Measurements from ENCODE around the gene DVL2.

DVL2 gene

DNA sequence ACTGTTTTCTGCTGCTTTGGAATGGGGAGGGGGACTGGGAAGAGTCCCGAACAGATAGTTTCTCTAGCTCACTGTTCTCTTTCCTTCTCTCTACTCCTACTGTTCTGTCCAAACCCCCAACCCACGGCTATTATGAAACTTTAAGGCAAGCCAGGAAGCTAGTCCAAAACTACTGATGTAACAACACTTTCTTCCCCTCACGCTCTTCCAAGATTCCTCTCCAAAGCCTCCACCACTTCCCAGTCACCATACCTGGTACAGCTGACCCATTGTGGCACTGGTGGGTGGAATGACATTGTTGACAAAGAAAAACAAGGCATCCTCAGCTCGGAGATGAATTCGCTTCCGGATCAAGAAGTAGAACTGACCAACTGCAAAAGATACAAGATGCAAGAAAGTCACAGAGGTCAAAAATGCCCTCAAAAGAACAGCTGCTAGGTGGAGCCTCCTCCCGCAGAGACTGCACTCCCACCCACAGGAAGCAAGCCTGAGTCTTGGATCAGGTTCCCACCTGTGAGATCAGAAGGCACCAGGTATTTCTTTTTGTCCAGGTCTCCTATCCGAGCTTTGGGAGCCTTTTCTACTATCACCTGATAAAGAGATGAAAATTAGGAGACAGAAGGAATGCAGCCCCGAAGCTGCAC is 6.9 kb upstream of the DVL2 start:
- DNase-seq: peak in 1 of 42 donors; percentile 15
- intact Hi-C loops (cut with DNase I): no loop called here

GRCh38 chr17:7240375-7240774 is 6.1 kb upstream of the DVL2 start:
- DNase-seq: no peak
- intact Hi-C loops (cut with DNase I): no loop called here

GRCh38 chr17:7239091-7240027 is 5.0 kb upstream of the DVL2 start, which contains the start of gene PHF23:
TSS of gene PHF23 (minus strand) at chr17:7239457. CDS start at chr17:7239279, 178 bp downstream.
- intact Hi-C loops (cut with DNase I): loop anchor here (1.0 kb wide), 1 partner anchor 12 kb away; the partner anchor contains the start of gene CTDNEP1
- peak; percentile 98 to 100 (median 99) for DNase-seq

- intact Hi-C loops (cut with DNase I): loop anchor here (1.0 kb wide), 1 partner anchor 13 kb away; the partner anchor contains the start of gene CTDNEP1
- peak in 3 of 42 donors; percentile 24 to 47 (median 24) for DNase-seq
Observed at GRCh38 chr17:7238420-7239090, 4.2 kb upstream of the DVL2 start.

GRCh38 chr17:7237761-7238419 is 3.6 kb upstream of the DVL2 start:
- intact Hi-C loops (cut with DNase I): no loop called here
- peak in 41 of 42 donors; percentile 55 to 90 (median 77) for DNase-seq

DNA sequence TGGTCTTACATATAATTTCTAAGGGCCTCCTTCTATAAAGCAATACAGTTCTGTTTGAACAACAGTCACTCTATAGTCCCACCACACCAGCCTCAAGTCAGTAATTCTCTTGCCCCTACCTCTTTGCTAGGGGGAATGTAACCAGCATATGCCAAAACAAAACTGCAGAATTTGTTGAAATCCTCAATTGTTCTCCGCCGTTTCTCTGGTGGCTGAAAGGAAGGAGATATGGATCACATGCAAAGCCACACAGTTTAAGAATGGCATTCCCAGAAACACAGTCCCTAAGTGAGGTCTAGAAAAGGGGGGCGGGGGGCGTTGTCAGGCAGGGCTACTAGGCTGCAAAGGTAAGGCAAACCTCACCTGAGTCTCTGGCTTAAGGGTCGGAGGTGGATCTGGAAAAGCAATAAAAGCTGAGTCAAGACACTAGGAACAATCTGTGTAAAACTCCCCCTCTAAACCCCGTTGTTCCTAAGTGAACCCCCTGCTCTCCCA is 3.0 kb upstream of the DVL2 start:
- DNase-seq: no peak
- intact Hi-C loops (cut with DNase I): no loop called here

DNA sequence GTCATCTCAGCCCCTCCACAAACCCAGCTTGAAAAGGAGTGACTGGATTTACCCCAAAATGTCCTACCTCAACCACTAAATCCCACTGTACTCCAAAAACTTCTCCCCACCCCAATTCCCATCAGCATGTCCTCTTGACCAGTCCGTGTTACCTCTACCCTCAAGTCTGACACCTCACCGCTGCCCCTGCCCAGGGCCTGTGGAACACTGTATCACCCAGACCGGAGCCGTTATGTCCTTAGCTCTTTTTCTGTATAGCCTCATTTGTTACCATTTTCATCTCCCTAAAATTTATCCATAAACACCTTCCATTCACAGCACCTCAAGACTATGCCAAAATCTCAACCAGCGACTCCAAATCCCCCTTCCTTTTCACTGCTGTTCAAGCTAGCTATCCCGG is 2.5 kb upstream of the DVL2 start:
- DNase-seq: no peak

DNA sequence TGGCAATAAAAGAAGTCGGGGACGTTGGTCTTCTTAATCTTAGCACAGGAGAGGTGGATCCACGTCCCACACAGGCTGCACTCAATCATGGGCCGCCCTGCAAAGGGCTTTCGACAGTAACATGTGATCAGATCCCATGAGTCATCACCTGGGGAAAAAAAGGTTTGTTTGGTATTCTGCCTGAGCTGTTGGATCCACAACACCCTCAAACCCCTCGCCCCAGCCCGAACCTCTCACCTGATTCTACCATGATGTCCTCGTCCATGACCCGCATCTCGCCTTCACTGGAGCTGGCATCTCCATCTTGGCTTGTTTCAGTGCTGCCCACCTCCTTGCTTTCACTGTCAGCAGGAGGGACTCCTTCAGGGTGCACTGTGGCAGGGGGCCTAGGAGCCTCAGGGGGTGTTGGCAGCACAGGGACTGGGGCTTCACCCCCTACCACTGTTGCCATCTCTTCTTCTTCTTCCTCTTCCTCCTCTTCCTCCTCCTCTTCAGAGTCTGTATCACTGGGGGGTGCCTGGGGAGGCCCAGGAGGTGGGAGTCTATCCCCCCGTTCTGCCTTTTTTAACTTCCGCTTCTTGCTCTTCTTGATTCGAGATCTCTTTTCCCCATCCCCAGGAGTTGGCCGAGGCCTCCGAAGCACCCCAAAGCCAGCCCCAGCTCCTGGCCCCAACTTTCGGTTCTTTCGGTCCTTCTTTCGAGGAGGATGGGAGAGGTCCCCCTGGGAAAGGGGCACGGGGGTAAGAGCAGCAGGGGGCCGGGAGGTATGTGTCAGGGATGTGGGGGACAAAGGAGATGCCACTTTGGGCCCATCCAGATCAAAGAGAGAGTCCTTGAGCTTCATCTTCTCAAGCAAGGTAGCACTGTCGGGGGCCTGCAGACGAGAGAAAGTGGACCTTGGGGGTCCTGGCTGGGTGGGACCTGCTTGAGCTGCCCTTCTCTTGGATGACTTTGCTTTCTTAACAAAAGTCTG is 1.7 kb upstream of the DVL2 start:
- peak in 4 of 42 donors; percentile 33 to 59 (median 46) for DNase-seq
- intact Hi-C loops (cut with DNase I): no loop called here

More for the DNA sequence above, 2.5 kb upstream of the DVL2 start:
- intact Hi-C loops (cut with DNase I): no loop called here

GRCh38 chr17:7233701-7234082 is 625 bp downstream of the DVL2 start:
- no peak for DNase-seq
- intact Hi-C loops (cut with DNase I): no loop called here

DNA sequence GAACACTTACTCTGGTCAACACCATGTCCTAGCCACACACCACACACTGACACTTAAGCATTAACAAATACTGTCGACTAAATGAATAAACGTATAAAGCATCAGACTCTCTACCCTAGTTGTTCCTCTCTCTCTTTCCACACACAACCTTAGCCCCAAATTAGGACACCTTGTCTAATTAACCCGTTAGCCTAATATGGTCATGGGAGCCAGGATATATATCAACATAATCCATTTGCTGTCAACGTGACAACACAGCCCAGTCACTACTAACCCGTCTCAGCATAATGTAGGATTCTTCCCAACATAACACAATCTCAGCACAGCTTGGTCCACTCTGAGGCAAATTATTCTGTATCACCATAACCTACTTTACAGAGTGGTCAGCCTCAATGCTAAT is 2.2 kb downstream of the DVL2 start:
- DNase-seq: no peak
- intact Hi-C loops (cut with DNase I): no loop called here

- intact Hi-C loops (cut with DNase I): no loop called here
- DNase-seq: no peak
Observed at GRCh38 chr17:7229504-7229903, 4.8 kb downstream of the DVL2 start.

DNA sequence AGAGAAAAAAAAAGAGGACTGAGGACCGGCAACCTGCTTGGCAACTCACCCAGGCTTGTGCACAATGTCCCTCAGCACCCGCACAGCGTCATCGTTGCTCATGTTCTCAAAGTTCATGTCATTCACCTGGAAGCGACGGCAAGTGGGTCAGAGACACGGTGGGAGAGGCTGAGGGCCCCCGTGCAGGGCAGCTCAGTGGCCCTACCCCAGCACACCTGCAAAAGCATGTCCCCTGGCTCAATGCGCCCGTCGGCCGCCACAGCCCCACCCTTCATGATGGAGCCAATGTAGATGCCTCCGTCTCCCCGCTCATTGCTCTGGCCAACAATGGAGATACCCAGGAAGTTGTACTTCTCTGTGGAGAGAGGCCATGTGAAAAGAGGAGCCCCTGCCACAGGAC is 5.4 kb downstream of the DVL2 start:
- DNase-seq: no peak

DNA sequence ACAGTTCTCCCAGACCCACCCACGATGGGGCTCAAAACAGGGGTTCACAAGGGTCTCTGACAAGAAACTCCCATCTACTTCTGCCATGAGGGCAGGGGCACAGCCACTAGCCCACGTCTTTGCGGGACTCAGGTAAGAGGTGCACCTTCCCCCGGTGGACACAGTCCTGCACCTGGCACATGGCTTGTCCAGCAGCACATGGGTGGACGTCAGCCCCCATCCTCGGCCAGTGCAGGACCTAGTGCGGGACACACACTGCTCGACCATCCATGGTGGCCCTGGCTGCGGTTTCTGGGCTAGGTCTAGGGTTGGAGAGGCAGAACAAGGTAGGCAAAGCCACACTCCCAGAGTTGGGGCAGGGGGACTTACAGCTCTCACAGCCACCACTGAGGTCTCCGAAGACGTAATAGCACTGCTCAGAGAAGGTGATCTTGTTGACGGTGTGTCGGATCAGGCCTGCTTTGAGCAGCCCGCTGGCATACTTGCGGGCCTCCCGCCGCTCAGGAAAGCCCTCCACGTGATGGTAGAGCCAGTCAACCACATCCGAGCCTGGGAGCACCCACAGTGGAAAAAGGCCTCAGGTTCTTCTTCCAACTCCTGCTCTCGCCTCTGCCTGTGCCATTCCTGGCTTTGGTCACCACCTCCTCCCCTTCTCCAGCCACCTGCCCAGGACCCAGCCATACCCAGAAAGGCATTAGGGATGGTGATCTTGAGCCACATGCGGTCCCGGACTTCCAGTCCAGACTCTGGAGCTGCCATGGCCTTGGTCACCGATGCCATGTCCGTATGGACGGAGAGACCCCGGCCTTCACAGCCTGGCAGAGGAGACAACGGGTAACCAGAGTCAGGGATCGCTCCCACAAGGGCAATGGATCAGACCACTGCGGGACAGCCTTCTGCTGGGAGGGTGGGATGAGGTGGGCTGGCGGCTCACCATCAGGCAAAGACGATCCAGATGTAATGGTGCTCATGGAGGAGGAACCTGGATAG is 7.3 kb downstream of the DVL2 start:
- DNase-seq: no peak
- intact Hi-C loops (cut with DNase I): no loop called here

More for the DNA sequence above, 5.4 kb downstream of the DVL2 start:
- intact Hi-C loops (cut with DNase I): no loop called here

GRCh38 chr17:7225711-7226331 is 8.5 kb downstream of the DVL2 start:
- intact Hi-C loops (cut with DNase I): no loop called here
- DNase-seq: no peak

DNA sequence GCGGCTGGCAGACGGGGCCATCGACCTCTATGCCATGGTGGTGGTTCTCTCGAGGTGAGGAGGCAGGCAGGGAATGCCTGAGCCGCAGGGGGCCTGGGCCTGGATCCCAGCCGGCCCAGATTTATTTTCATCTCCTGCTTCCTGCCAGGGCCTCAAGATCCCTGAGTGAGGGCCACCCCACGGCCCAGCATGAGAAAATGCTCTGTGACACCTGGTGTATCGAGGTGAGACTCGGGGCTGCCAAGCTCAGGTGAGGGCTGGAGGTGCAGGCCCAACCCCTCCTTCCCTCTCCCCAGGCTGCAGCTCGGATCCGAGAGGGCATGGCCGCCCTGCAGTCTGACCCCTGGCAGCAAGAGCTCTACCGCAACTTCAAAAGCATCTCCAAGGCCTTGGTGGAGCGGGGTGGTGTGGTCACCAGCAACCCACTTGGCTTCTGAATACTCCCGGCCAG is 9.6 kb downstream of the DVL2 start:
- intact Hi-C loops (cut with DNase I): no loop called here
- DNase-seq: no peak

GRCh38 chr17:7224110-7224509 is 10.2 kb downstream of the DVL2 start:
- no peak for DNase-seq
- intact Hi-C loops (cut with DNase I): no loop called here
